CD14-positive monocyte (primary cell): Measurements from ENCODE around the gene AKAP6. TPM values are rescaled to one million over a fixed set of nuclear protein-coding genes. Genes with fewer than 3 reads are reported as not detected.

Source experiments
- DNase-seq, 3 donors: peaks; one replicate each; pipeline ENCODE4 v3.0.0-alpha.2; 2011 to 2022
- H2AFZ ChIP-seq: 2 replicates; pipeline ENCODE4 v1.6.0; 2012; ENCODE audit warnings: mild to moderate bottlenecking, low read depth, low read length, inconsistent platforms; ENCODE audit not compliant: insufficient read depth, poor library complexity, severe bottlenecking
- H3K27ac ChIP-seq, 2 donors: 1 replicate in 1 of 2; 2 replicates in 1 of 2; pipeline ENCODE4 v1.5.1; 2012 to 2013; ENCODE audit warnings: low read length in 2 of 2, control low read depth in 1 of 2, inconsistent platforms in 1 of 2, low read depth in 1 of 2, mild to moderate bottlenecking in 1 of 2
- H3K27me3 ChIP-seq, 2 donors: one replicate each; pipeline versions ENCODE4 v1.6.0 to v1.6.1; 2011 to 2013; ENCODE audit warnings: low read length in 2 of 2; ENCODE audit not compliant: control insufficient read depth in 2 of 2, insufficient read depth in 2 of 2
- H3K36me3 ChIP-seq, 2 donors: replicated peaks in 1 of 2; 1 replicate in 1 of 2; 2 replicates in 1 of 2; pipeline versions ENCODE4 v1.5.1 to v1.6.1; 2012 to 2013; ENCODE audit warnings: low read length in 2 of 2, control low read depth in 1 of 2, inconsistent platforms in 1 of 2, mild to moderate bottlenecking in 1 of 2; ENCODE audit not compliant: insufficient read depth in 2 of 2, control insufficient read depth in 1 of 2
- H3K4me1 ChIP-seq, 2 donors: 1 replicate in 1 of 2; 2 replicates in 1 of 2; pipeline versions ENCODE4 v1.5.1 to v1.6.1; 2012 to 2013; ENCODE audit warnings: low read length in 2 of 2, control low read depth in 1 of 2, inconsistent platforms in 1 of 2, mild to moderate bottlenecking in 1 of 2, moderate library complexity in 1 of 2; ENCODE audit not compliant: insufficient read depth in 2 of 2, control insufficient read depth in 1 of 2
- H3K4me2 ChIP-seq: replicated peaks from 2 replicates; pipeline ENCODE3; 2012; ENCODE audit warnings: low read length, moderate library complexity, mild to moderate bottlenecking; ENCODE audit not compliant: poor library complexity, severe bottlenecking; ENCODE audit errors: extremely low read depth
- H3K4me3 ChIP-seq, 3 experiments: fragments of 200-600 bp in 1 of 3; sonication (generic) in 1 of 3; replicated peaks in 1 of 3; 1 replicate in 2 of 3; 2 replicates in 1 of 3; pipeline ENCODE4 v1.5.1; 2011 to 2013; ENCODE audit warnings: low read length in 3 of 3, mild to moderate bottlenecking in 3 of 3, control low read depth in 2 of 3, low read depth in 2 of 3, inconsistent platforms in 1 of 3, moderate library complexity in 1 of 3
- H3K79me2 ChIP-seq: 2 replicates; pipeline ENCODE4 v1.6.0; 2012; ENCODE audit warnings: mild to moderate bottlenecking, control low read depth, inconsistent platforms, low read length, moderate library complexity; ENCODE audit not compliant: insufficient read depth
- H3K9ac ChIP-seq: 2 replicates; pipeline ENCODE4 v1.6.0; 2017; ENCODE audit warnings: low read length, mild to moderate bottlenecking; ENCODE audit not compliant: insufficient read depth, poor library complexity, severe bottlenecking
- H3K9me3 ChIP-seq, 2 donors: replicated peaks in 1 of 2; 1 replicate in 1 of 2; 2 replicates in 1 of 2; pipeline versions ENCODE4 v1.5.1 to v1.6.1; 2012 to 2013; ENCODE audit warnings: low read length in 2 of 2, control low read depth in 1 of 2; ENCODE audit not compliant: control insufficient read depth in 1 of 2, insufficient read depth in 1 of 2
- H4K20me1 ChIP-seq: 2 replicates; pipeline ENCODE4 v1.6.0; 2012; ENCODE audit warnings: mild to moderate bottlenecking, low read length, control low read depth, moderate library complexity; ENCODE audit not compliant: insufficient read depth
- H3K27ac Mint-ChIP-seq, 7 donors: one replicate each; pipeline ENCODE4 v1.8.0; 2020; ENCODE audit warnings: mild to moderate bottlenecking in 7 of 7, mixed read lengths in 7 of 7, moderate library complexity in 6 of 7, inconsistent platforms in 2 of 7
- H3K27me3 Mint-ChIP-seq, 3 donors: one replicate each; pipeline ENCODE4 v1.8.0; 2021 to 2022; ENCODE audit warnings: low read depth in 3 of 3, mild to moderate bottlenecking in 3 of 3, mixed read lengths in 3 of 3, moderate library complexity in 3 of 3, inconsistent platforms in 1 of 3
- H3K36me3 Mint-ChIP-seq, 2 donors: one replicate each; pipeline ENCODE4 v1.8.0; 2020; ENCODE audit warnings: mixed read lengths in 2 of 2, inconsistent platforms in 1 of 2, mild to moderate bottlenecking in 1 of 2
- H3K4me1 Mint-ChIP-seq: one replicate; pipeline ENCODE4 v1.8.0; 2020; ENCODE audit warnings: mild to moderate bottlenecking, mixed read lengths
- H3K4me3 Mint-ChIP-seq, 2 donors: one replicate each; pipeline ENCODE4 v1.8.0; 2020; ENCODE audit warnings: mild to moderate bottlenecking in 2 of 2, mixed read lengths in 2 of 2, moderate library complexity in 1 of 2
- H3K9me3 Mint-ChIP-seq, 7 donors: one replicate each; pipeline ENCODE4 v1.8.0; 2020 to 2022; ENCODE audit warnings: mixed read lengths in 7 of 7, mild to moderate bottlenecking in 6 of 7, moderate library complexity in 6 of 7, inconsistent platforms in 2 of 7
- CTCF ChIP-seq: fragments of 200-600 bp; IDR thresholded peaks from one replicate; pipeline ENCODE4 v1.8.0; 2022; ENCODE audit warnings: antibody characterized with exemption, mild to moderate bottlenecking
- WGBS: methylation state at CpG from one replicate; pipeline ENCODE4 v1.1.5; 2013; ENCODE audit warnings: missing lambda C conversion rate; ENCODE audit not compliant: insufficient coverage; 5-methylcytosine and 5-hydroxymethylcytosine counted together
- intact Hi-C, 2 donors: fragments of 100-400 bp; cut with micrococcal nuclease; formaldehyde crosslinking; loops; one replicate each; pipeline versions ENCODE4 v1.15.0 to v1.15.1; 2023
- polyA plus RNA-seq, 3 donors: library from polyadenylated mRNA; depleted of rRNA in 1 of 3; unstranded in 2 of 3; stranded (reverse) in 1 of 3; fragments of 300-500 nt in 2 of 3; fragments of >200 nt in 1 of 3; fragmentation: Illumina TruSeq in 2 of 3; gene quantifications; 1 replicate in 2 of 3; 2 replicates in 1 of 3; pipeline ENCODE4 v1.2.3, GENCODE V29; 2012 to 2021

The AKAP6 gene
- polyA plus RNA-seq, 3 donors, result not detected

- intact Hi-C loops, result no loop called here
- H4K20me1 ChIP-seq, result no peaks in the 10 kb centered on the region
- H3K4me3 ChIP-seq, result no peak overlapping the region
- H3K27ac ChIP-seq, result no peak overlapping the region
- Mint-ChIP-seq H3K4me1 (no peaks in the 10 kb centered on the region), H3K27ac (no peak overlapping the region), H3K4me3 (no peak overlapping the region), H3K9me3 (no peaks in the 10 kb centered on the region), H3K36me3 (no peaks in the 10 kb centered on the region), H3K27me3 (no peaks in the 10 kb centered on the region)
- no peaks in the 10 kb centered on the region for H3K27me3 ChIP-seq
- no peak overlapping the region for H3K4me2 ChIP-seq
- no peaks in the 10 kb centered on the region for H3K79me2 ChIP-seq
- H3K4me1 ChIP-seq, result no peaks in the 10 kb centered on the region
- no peaks in the 10 kb centered on the region for H3K9me3 ChIP-seq
- no peak overlapping the region for H3K9ac ChIP-seq
- 90% methylated on average over 3 of the region's 3 CpGs for WGBS
- TF ChIP-seq CTCF, result no peak
- no peak for DNase-seq
- no peaks in the 10 kb centered on the region for H3K36me3 ChIP-seq
- H2AFZ ChIP-seq, result no peak overlapping the region
Observed at GRCh38 chr14:32609388-32609787, 280.3 kb downstream of the AKAP6 start.

- H3K4me1 Mint-ChIP-seq, result no peaks in the 10 kb centered on the region
- Histone ChIP-seq H3K9ac (no peak overlapping the region), H3K27ac (no peak overlapping the region), H3K4me3 (no peak overlapping the region), H3K27me3 (no peaks in the 10 kb centered on the region), H3K4me1 (no peaks in the 10 kb centered on the region), H3K4me2 (no peak overlapping the region), H2AFZ (no peak overlapping the region), H3K36me3 (no peaks in the 10 kb centered on the region), H4K20me1 (no peaks in the 10 kb centered on the region), H3K79me2 (no peaks in the 10 kb centered on the region), H3K9me3 (no peaks in the 10 kb centered on the region)
- no peak for DNase-seq
- H3K27me3 Mint-ChIP-seq, result peaks cover 0 to 2% (median 0%) of the 10 kb centered on the region in 3 donors
- WGBS, result 100% methylated on average over 1 of the region's 1 CpG
- H3K36me3 Mint-ChIP-seq, result no peaks in the 10 kb centered on the region
- H3K27ac Mint-ChIP-seq, result no peak overlapping the region
- no peak for TF ChIP-seq CTCF
- H3K4me3 Mint-ChIP-seq, result no peak overlapping the region
- peaks cover 0 to 5% (median 0%) of the 10 kb centered on the region in 7 donors for H3K9me3 Mint-ChIP-seq
- intact Hi-C loops, result no loop called here
Observed at GRCh38 chr14:32611752-32612151, 282.7 kb downstream of the AKAP6 start.
